Measurements from ENCODE around the gene CDIPT.

Gene CDIPT

GRCh38 chr16:29824589-29825144, 38.4 kb downstream of the CDIPT start:
- no peak for DNase-seq

GRCh38 chr16:29821643-29822115, 41.3 kb downstream of the CDIPT start:
- DNase-seq = no peak

- DNase-seq = no peak
Measured at GRCh38 chr16:29820730-29821642, 42.0 kb downstream of the CDIPT start.

GRCh38 chr16:29820271-29820701, 42.7 kb downstream of the CDIPT start, which contains the start of gene MVP:
Gene MVP (plus strand): TSS chr16:29820462. CDS start chr16:29830550, 10,088 bp downstream.
- DNase-seq = no peak

GRCh38 chr16:29819506-29819905, 43.5 kb downstream of the CDIPT start:
- DNase-seq = no peak

- no peak for DNase-seq
Measured at GRCh38 chr16:29818082-29818481, 44.9 kb downstream of the CDIPT start.

- DNase-seq = no peak
Measured at GRCh38 chr16:29816694-29817441, 46.2 kb downstream of the CDIPT start.

- DNase-seq = peak; percentile 97
Measured at GRCh38 chr16:29815793-29816693, 47.0 kb downstream of the CDIPT start, which contains the start of gene PAGR1. Gene PAGR1 (plus strand): TSS chr16:29816152. CDS start chr16:29816526, 374 bp downstream.

GRCh38 chr16:29815032-29815721, 47.8 kb downstream of the CDIPT start:
- DNase-seq = peak; percentile 56

- no peak for DNase-seq
Measured at GRCh38 chr16:29814592-29814991, 48.4 kb downstream of the CDIPT start.

- no peak for DNase-seq
Measured at GRCh38 chr16:29813644-29814562, 49.1 kb downstream of the CDIPT start.

- DNase-seq = no peak
Measured at GRCh38 chr16:29812754-29813643, 50.0 kb downstream of the CDIPT start.

- DNase-seq = no peak
Measured at GRCh38 chr16:29811896-29812665, 50.9 kb downstream of the CDIPT start, which contains the start of gene PRRT2. Gene PRRT2 (plus strand): TSS chr16:29812193. CDS start chr16:29813055, 862 bp downstream.

- peak; percentile 50 for DNase-seq
Measured at GRCh38 chr16:29811170-29811895, 51.7 kb downstream of the CDIPT start.

- DNase-seq = no peak
Measured at GRCh38 chr16:29810699-29811169, 52.3 kb downstream of the CDIPT start.

GRCh38 chr16:29809850-29810698, 53.0 kb downstream of the CDIPT start:
- no peak for DNase-seq
